Esophagus squamous epithelium (tissue), 4 donors: ENCODE measurements around the gene LZTS3.

Experiments
- CTCF ChIP-seq, 6 experiments: fragments of 450-650 bp in 4 of 6; fragments of 200-600 bp in 2 of 6; sonication (generic) in 2 of 6; IDR thresholded peaks; one replicate each; pipeline ENCODE4 v1.5.1; 2016 to 2019; ENCODE audit warnings: antibody characterized with exemption in 6 of 6, mild to moderate bottlenecking in 4 of 6, moderate library complexity in 4 of 6
- POLR2A ChIP-seq, 4 donors: fragments of 450-650 bp; IDR thresholded peaks; one replicate each; pipeline ENCODE4 v1.6.1; 2017; ENCODE audit warnings: antibody characterized with exemption in 4 of 4, mild to moderate bottlenecking in 4 of 4, moderate library complexity in 3 of 4

- TF ChIP-seq CTCF (IDR thresholded peaks at IDR 0.05) (no peak), POLR2A (IDR thresholded peaks at IDR 0.05) (no peak)
These were observed 30.2 kb upstream of the LZTS3 start for GRCh38 chr20:3203315-3204123.
